Endothelial cell of umbilical vein (primary cell): ENCODE data around the gene GRIN3A.

Experiments used
- CTCF ChIP-seq, 2 donors: IDR thresholded peaks; 1 replicate in 1 of 2; 2 replicates in 1 of 2; pipeline ENCODE4 v1.5.1; 2011; ENCODE audit warnings: low read length in 2 of 2, mild to moderate bottlenecking in 2 of 2, moderate library complexity in 2 of 2, control low read depth in 1 of 2, inconsistent platforms in 1 of 2, low read depth in 1 of 2; ENCODE audit not compliant: insufficient read depth in 1 of 2; ENCODE audit errors: extremely low read depth in 1 of 2
- EZH2 ChIP-seq: IDR thresholded peaks from 2 replicates; pipeline ENCODE4 v1.6.1; 2012; ENCODE audit warnings: borderline replicate concordance, low read depth, mild to moderate bottlenecking, moderate library complexity, low read length, inconsistent platforms; ENCODE audit not compliant: severe bottlenecking
- MAX ChIP-seq: IDR thresholded peaks from 2 replicates; pipeline ENCODE4 v1.6.1; 2011; ENCODE audit not compliant: insufficient read depth, insufficient read length
- MYC ChIP-seq: IDR thresholded peaks from one replicate; pipeline ENCODE4 v1.6.1; 2011; ENCODE audit warnings: mild to moderate bottlenecking, low read depth, low read length
- POLR2A ChIP-seq: IDR thresholded peaks from 2 replicates; pipeline ENCODE4 v1.6.1; 2012; ENCODE audit warnings: low read depth, mild to moderate bottlenecking, control low read depth, low read length
- POLR2AphosphoS5 ChIP-seq: IDR thresholded peaks from 2 replicates; pipeline ENCODE4 v1.6.1; 2012; ENCODE audit warnings: low read depth, mild to moderate bottlenecking, control low read depth, low read length, moderate library complexity; ENCODE audit not compliant: insufficient read depth

GRCh38 chr9:101628173-101628572 is 110.3 kb downstream of the GRIN3A start:
- TF ChIP-seq EZH2 (no peak), CTCF (IDR thresholded peaks at IDR 0.05; ENCODE audit: extremely low read depth in 1 of 2, insufficient read depth in 1 of 2, low read depth in 1 of 2, low read length in 2 of 2) (no peak), POLR2A (no peak), POLR2AphosphoS5 (no peak), MYC (no peak), MAX (no peak)
